Brain microvascular endothelial cell (primary cell): Measurements from ENCODE around the gene BABAM2.
A peak's percentile ranks its signal among the peaks of the same experiment; 100 is the strongest.

ENCODE experiments used
- DNase-seq: peaks from one replicate; pipeline ENCODE4 v3.0.0-alpha.2; 2020
- H3K27ac ChIP-seq: fragments of 250-450 bp; sonication (Bioruptor Pico); 2 replicates; pipeline ENCODE4 v1.5.1; 2020; ENCODE audit warnings: mild to moderate bottlenecking, moderate library complexity
- H3K27me3 ChIP-seq: fragments of 250-450 bp; sonication (Bioruptor Pico); replicated peaks from 2 replicates; pipeline ENCODE4 v1.5.1; 2020; ENCODE audit warnings: mild to moderate bottlenecking
- H3K36me3 ChIP-seq: fragments of 250-450 bp; sonication (Bioruptor Pico); replicated peaks from 2 replicates; pipeline ENCODE4 v1.5.1; 2020; ENCODE audit warnings: mild to moderate bottlenecking
- H3K4me3 ChIP-seq: 2 replicates; pipeline ENCODE4 v1.5.1; 2011; ENCODE audit warnings: low read depth, mild to moderate bottlenecking, control low read depth, low read length, moderate library complexity
- in situ Hi-C: cut with HindIII; loops from 2 replicates; pipeline ENCODE4 v1.10.0; 2017; ENCODE audit warnings: low sequenced_read_pairs, low pct_ligation_motif_present
- TF ChIP-seq, protein P1 (sequence below): IDR thresholded peaks from 2 replicates; pipeline ENCODE4 v1.5.1; 2011; ENCODE audit warnings: low read depth, mild to moderate bottlenecking, moderate library complexity, low read length, control low read depth, inconsistent platforms; ENCODE audit errors: missing control alignments

Gene BABAM2

DNA sequence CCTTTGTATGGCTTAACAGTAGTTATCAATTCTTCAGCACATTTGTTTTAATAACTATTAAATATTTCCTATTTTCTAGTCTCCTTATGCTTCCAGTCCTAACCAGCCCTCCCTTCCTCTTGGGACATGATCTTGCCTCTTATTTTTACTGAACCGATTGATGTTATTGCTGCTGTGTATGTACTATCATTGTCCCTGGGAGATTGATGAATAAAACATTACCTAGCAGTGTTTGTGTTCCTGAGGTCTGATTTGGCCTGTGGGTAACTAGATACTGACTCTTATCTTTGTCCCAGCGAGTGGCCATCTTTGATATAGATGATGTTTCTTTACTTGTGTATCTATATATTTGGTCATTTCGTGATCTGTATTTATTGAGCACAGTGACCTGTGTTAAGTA is 192.9 kb downstream of the BABAM2 start:
- TF ChIP-seq, protein P1, sequence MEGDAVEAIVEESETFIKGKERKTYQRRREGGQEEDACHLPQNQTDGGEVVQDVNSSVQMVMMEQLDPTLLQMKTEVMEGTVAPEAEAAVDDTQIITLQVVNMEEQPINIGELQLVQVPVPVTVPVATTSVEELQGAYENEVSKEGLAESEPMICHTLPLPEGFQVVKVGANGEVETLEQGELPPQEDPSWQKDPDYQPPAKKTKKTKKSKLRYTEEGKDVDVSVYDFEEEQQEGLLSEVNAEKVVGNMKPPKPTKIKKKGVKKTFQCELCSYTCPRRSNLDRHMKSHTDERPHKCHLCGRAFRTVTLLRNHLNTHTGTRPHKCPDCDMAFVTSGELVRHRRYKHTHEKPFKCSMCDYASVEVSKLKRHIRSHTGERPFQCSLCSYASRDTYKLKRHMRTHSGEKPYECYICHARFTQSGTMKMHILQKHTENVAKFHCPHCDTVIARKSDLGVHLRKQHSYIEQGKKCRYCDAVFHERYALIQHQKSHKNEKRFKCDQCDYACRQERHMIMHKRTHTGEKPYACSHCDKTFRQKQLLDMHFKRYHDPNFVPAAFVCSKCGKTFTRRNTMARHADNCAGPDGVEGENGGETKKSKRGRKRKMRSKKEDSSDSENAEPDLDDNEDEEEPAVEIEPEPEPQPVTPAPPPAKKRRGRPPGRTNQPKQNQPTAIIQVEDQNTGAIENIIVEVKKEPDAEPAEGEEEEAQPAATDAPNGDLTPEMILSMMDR = no peak
- Histone ChIP-seq H3K27ac (no peak overlapping the region), H3K36me3 (no peaks in the 10 kb centered on the region), H3K4me3 (no peak overlapping the region), H3K27me3 (no peaks in the 10 kb centered on the region)
- DNase-seq = no peak
- in situ Hi-C loops = no loop called here

- TF ChIP-seq, protein P1 = no peak
- H3K27me3 ChIP-seq = no peaks in the 10 kb centered on the region
- in situ Hi-C loops = no loop called here
- no peak overlapping the region for H3K4me3 ChIP-seq
- DNase-seq = no peak
- H3K27ac ChIP-seq = no peak overlapping the region
- H3K36me3 ChIP-seq = no peaks in the 10 kb centered on the region
These were observed 194.0 kb downstream of the BABAM2 start for GRCh38 chr2:28084564-28084963.

GRCh38 chr2:28085201-28085600 is 194.7 kb downstream of the BABAM2 start:
- Histone ChIP-seq H3K4me3 (no peak overlapping the region), H3K27me3 (no peaks in the 10 kb centered on the region), H3K27ac (no peak overlapping the region), H3K36me3 (no peaks in the 10 kb centered on the region)
- in situ Hi-C loops = no loop called here
- TF ChIP-seq, protein P1 = no peak
- no peak for DNase-seq

- Histone ChIP-seq H3K4me3 (no peak overlapping the region), H3K36me3 (no peaks in the 10 kb centered on the region), H3K27ac (no peak overlapping the region), H3K27me3 (no peaks in the 10 kb centered on the region)
- TF ChIP-seq, protein P1 = no peak
- in situ Hi-C loops = no loop called here
- no peak for DNase-seq
These were observed 196.1 kb downstream of the BABAM2 start for GRCh38 chr2:28086611-28087010.

DNA sequence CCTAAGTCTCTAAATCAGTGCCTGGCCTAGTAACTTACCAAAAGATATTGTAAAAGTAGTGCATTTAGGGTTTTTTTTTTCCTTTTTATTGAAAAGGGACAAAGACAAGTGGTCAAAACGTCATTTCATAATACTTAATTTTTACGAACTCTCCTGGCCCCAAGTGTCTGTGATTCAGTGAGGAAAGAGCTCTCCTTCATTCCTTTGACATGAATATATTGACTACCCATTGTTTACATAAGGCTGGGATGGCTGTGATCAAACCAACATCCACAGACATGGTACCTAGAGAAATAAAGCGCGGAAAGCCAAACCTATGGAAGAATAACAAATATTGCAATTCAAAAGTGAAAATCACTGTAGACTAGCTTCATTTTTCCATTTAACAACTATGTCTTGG is 198.4 kb downstream of the BABAM2 start:
- in situ Hi-C loops = no loop called here

GRCh38 chr2:28089486-28089885 is 199.0 kb downstream of the BABAM2 start:
- no peaks in the 10 kb centered on the region for H3K36me3 ChIP-seq
- DNase-seq = no peak
- in situ Hi-C loops = no loop called here
- no peak overlapping the region for H3K27ac ChIP-seq
- no peaks in the 10 kb centered on the region for H3K27me3 ChIP-seq
- H3K4me3 ChIP-seq = no peak overlapping the region
- TF ChIP-seq, protein P1 = no peak

More for the DNA sequence above, 198.4 kb downstream of the BABAM2 start:
- Histone ChIP-seq H3K27ac (no peak overlapping the region), H3K27me3 (no peaks in the 10 kb centered on the region), H3K4me3 (no peak overlapping the region), H3K36me3 (no peaks in the 10 kb centered on the region)
- DNase-seq = peak; percentile 44
- TF ChIP-seq, protein P1 = no peak
